PC-9 (cell line): ENCODE results near the gene ACAD10. TPM values are rescaled to one million over a fixed set of nuclear protein-coding genes. Genes with fewer than 3 reads are reported as not detected.
"Not testable (repeated sequence)": the region's sequence is repeated elsewhere in the genome, so short reads cannot be mapped to it uniquely, and the experiment has no call there.

ENCODE experiments used
- BruUV-seq: library from RNA; stranded (reverse); fragments of 400-500 nt; replicated peaks from 2 replicates; lab custom pipeline; 2021; lab: Mats Ljungman, UMichigan
- CTCF ChIA-PET: fragments of 300-600 bp; sonication (Branson Sonifier 250); formaldehyde crosslinking; loops from one replicate; lab custom pipeline; 2022; ENCODE audit warnings: antibody characterized with exemption; lab: Charles Lee
- POLR2A ChIA-PET: fragments of 300-600 bp; sonication (Branson Sonifier 250); formaldehyde crosslinking; loops from one replicate; lab custom pipeline; 2022; ENCODE audit warnings: antibody characterized with exemption; ENCODE audit not compliant: unreplicated experiment; lab: Charles Lee
- DNase-seq, 2 experiments: peaks; one replicate each; pipeline versions ENCODE4 v3.0.0 to v3.0.0-alpha.2; 2015 to 2022; ENCODE audit warnings: mixed read lengths in 1 of 2
- H2AFZ ChIP-seq: fragments of 200-600 bp; sonication (generic); 2 replicates; pipeline ENCODE4 v1.8.1; 2017; ENCODE audit warnings: antibody characterized with exemption
- H3F3A ChIP-seq: fragments of 200-600 bp; sonication (generic); 2 replicates; pipeline ENCODE4 v1.8.1; 2017; ENCODE audit warnings: antibody characterized with exemption, mild to moderate bottlenecking, low read depth; ENCODE audit not compliant: insufficient read depth
- H3K27ac ChIP-seq: fragments of 200-600 bp; sonication (generic); 2 replicates; pipeline ENCODE4 v1.6.1; 2016; ENCODE audit warnings: mixed run types
- H3K27me3 ChIP-seq: fragments of 200-600 bp; sonication (generic); 2 replicates; pipeline ENCODE4 v1.6.1; 2016; ENCODE audit warnings: low read depth, mixed run types; ENCODE audit not compliant: insufficient read depth
- H3K36me3 ChIP-seq: fragments of 200-600 bp; sonication (generic); 2 replicates; pipeline ENCODE4 v1.6.1; 2016; ENCODE audit warnings: low read depth, mixed run types
- H3K4me1 ChIP-seq: fragments of 200-600 bp; sonication (generic); replicated peaks from 2 replicates; pipeline ENCODE4 v1.6.1; 2016; ENCODE audit warnings: mixed run types; ENCODE audit not compliant: insufficient read depth
- H3K4me2 ChIP-seq: fragments of 200-600 bp; sonication (generic); 2 replicates; pipeline ENCODE4 v1.6.1; 2017; ENCODE audit warnings: mixed run types
- H3K4me3 ChIP-seq: fragments of 200-600 bp; sonication (generic); 2 replicates; pipeline ENCODE4 v1.6.1; 2016; ENCODE audit warnings: mixed run types
- H3K79me2 ChIP-seq: fragments of 200-600 bp; sonication (generic); 2 replicates; pipeline ENCODE4 v1.6.1; 2017; ENCODE audit warnings: low read depth, mixed run types
- H3K9me2 ChIP-seq: fragments of 200-600 bp; sonication (generic); 2 replicates; pipeline ENCODE4 v1.8.1; 2017; ENCODE audit warnings: mild to moderate bottlenecking; ENCODE audit not compliant: insufficient read depth
- H3K9me3 ChIP-seq: fragments of 200-600 bp; sonication (generic); 2 replicates; pipeline ENCODE4 v1.8.1; 2016; ENCODE audit warnings: low read depth; ENCODE audit not compliant: insufficient read depth
- H4K20me1 ChIP-seq: fragments of 200-600 bp; sonication (generic); 2 replicates; pipeline ENCODE4 v1.8.1; 2017; ENCODE audit not compliant: insufficient read depth
- EZH2 ChIP-seq: fragments of 200-600 bp; sonication (generic); IDR thresholded peaks from 2 replicates; pipeline ENCODE4 v1.8.0; 2017; ENCODE audit warnings: antibody characterized with exemption, low read depth
- intact Hi-C: fragments of 100-400 bp; cut with micrococcal nuclease; formaldehyde crosslinking; loops from one replicate; pipeline ENCODE4 v1.10.0; 2022; ENCODE audit not compliant: unreplicated experiment
- total RNA-seq: library from RNA; stranded (reverse); gene quantifications from 2 replicates; pipeline ENCODE4 v1.2.3, GENCODE V29; 2021
- TF ChIP-seq, protein P1 (sequence below): fragments of 200-600 bp; sonication (generic); conservative IDR thresholded peaks from 2 replicates; pipeline ENCODE4 v1.6.1; 2017; ENCODE audit warnings: mixed run types, antibody characterized with exemption, mild to moderate bottlenecking, moderate library complexity

Gene ACAD10
- total RNA-seq, 1 experiment from 2014 or later: 30.3 TPM

DNA sequence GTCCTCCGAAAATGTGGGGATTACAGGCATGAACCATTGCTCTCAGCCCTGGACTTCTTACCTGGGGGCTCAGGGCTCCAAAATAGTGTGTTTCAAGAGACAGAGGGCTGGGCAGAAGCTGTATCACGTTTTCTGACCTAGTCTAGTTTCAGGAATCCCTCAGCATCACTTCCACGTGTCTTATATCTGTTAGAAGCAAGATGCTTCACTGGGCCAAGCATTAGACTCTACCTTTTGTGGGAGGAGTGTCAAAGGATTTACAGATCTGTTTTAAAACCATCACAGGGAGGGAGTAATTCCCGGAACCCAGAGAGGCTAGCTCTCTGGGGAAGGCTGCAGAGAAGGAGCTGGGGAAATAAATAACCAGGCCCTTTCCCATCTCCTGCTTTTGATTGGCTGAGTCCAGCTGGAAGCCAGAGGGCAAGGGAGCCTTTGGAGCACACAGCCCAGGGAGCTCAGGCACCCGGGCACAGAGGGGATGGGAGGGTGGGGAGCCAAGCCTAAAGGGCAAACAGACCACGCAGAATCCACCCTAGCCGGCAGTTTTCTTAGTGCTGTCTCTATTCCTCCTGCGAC is 47.6 kb downstream of the ACAD10 start:
- Histone ChIP-seq H3K27ac (no peak overlapping the region), H3F3A (no peaks in the 10 kb centered on the region), H3K4me1 (no peaks in the 10 kb centered on the region), H3K36me3 (peaks cover 4% of the 10 kb centered on the region; the same call in 1 of the 2 replicates), H3K9me3 (no peaks in the 10 kb centered on the region), H3K9me2 (no peaks in the 10 kb centered on the region), H3K79me2 (no peaks in the 10 kb centered on the region), H3K4me3 (no peak overlapping the region), H2AFZ (no peak overlapping the region), H3K27me3 (no peaks in the 10 kb centered on the region), H3K4me2 (no peak overlapping the region), H4K20me1 (peaks cover 4% of the 10 kb centered on the region; the same call in 1 of the 2 replicates)
- intact Hi-C loops: no loop called here
- TF ChIP-seq, protein P1, sequence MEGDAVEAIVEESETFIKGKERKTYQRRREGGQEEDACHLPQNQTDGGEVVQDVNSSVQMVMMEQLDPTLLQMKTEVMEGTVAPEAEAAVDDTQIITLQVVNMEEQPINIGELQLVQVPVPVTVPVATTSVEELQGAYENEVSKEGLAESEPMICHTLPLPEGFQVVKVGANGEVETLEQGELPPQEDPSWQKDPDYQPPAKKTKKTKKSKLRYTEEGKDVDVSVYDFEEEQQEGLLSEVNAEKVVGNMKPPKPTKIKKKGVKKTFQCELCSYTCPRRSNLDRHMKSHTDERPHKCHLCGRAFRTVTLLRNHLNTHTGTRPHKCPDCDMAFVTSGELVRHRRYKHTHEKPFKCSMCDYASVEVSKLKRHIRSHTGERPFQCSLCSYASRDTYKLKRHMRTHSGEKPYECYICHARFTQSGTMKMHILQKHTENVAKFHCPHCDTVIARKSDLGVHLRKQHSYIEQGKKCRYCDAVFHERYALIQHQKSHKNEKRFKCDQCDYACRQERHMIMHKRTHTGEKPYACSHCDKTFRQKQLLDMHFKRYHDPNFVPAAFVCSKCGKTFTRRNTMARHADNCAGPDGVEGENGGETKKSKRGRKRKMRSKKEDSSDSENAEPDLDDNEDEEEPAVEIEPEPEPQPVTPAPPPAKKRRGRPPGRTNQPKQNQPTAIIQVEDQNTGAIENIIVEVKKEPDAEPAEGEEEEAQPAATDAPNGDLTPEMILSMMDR: no peak
- TF ChIP-seq EZH2: no peak
- no TSS peak for BruUV-seq
- POLR2A ChIA-PET: interaction anchor here (0.5 to 0.6 kb wide), 2 partner anchors 244 to 1782 kb away, joined by 3 to 5 read pairs; no protein-coding TSS in a partner anchor
- DNase-seq: no peak
- CTCF ChIA-PET: no interaction called here

- H3K27ac ChIP-seq, H3K27me3 ChIP-seq, BruUV-seq, H3K4me3 ChIP-seq, DNase-seq, H3K79me2 ChIP-seq, intact Hi-C loops, H3K4me1 ChIP-seq, H3K9me3 ChIP-seq, H3K36me3 ChIP-seq, H4K20me1 ChIP-seq, H3F3A ChIP-seq, POLR2A ChIA-PET, H3K4me2 ChIP-seq, H3K9me2 ChIP-seq, CTCF ChIA-PET, H2AFZ ChIP-seq: not testable (repeated sequence)
Observed at GRCh38 chr12:111739524-111739923, 53.7 kb downstream of the ACAD10 start.

- Histone ChIP-seq H3K79me2 (no peaks in the 10 kb centered on the region), H3K4me2 (no peak overlapping the region), H3F3A (no peaks in the 10 kb centered on the region), H3K9me2 (no peaks in the 10 kb centered on the region), H4K20me1 (no peaks in the 10 kb centered on the region), H3K27me3 (no peaks in the 10 kb centered on the region), H3K9me3 (no peaks in the 10 kb centered on the region), H3K4me3 (no peak overlapping the region), H3K36me3 (peaks cover 4% of the 10 kb centered on the region; the same call in 1 of the 2 replicates), H2AFZ (no peak overlapping the region), H3K27ac (no peak overlapping the region), H3K4me1 (no peaks in the 10 kb centered on the region)
- CTCF ChIA-PET: interaction anchor here (0.5 kb wide), 1 partner anchor 823 kb away, joined by 3 read pairs; no protein-coding TSS in a partner anchor
- no TSS peak for BruUV-seq
- POLR2A ChIA-PET: no interaction called here
- intact Hi-C loops: no loop called here
- no peak for DNase-seq
- no peak for TF ChIP-seq EZH2
- TF ChIP-seq, protein P1: no peak
Observed at GRCh38 chr12:111741235-111741812, 55.5 kb downstream of the ACAD10 start.
